LNCaP clone FGC (cell line): ENCODE data around the gene RAB3GAP2.
"Not testable (repeated sequence)": the region's sequence is repeated elsewhere in the genome, so short reads cannot be mapped to it uniquely, and the experiment has no call there.

Source experiments
- DNase-seq: peaks from one replicate; pipeline ENCODE4 v3.0.0-alpha.2; 2011; ENCODE audit warnings: low read depth
- H3K4me3 ChIP-seq: 2 replicates; pipeline ENCODE4 v1.5.1; 2011; ENCODE audit warnings: mild to moderate bottlenecking, low read depth, low read length, control low read depth
- TF ChIP-seq, protein P1 (sequence below): IDR thresholded peaks from 2 replicates; pipeline ENCODE4 v1.5.1; 2012; ENCODE audit warnings: mild to moderate bottlenecking; ENCODE audit not compliant: control insufficient read depth, insufficient read depth; ENCODE audit errors: extremely low read depth

Gene RAB3GAP2

GRCh38 chr1:220225957-220226356, 46.3 kb downstream of the RAB3GAP2 start:
- no peak overlapping the region for H3K4me3 ChIP-seq
- TF ChIP-seq, protein P1, sequence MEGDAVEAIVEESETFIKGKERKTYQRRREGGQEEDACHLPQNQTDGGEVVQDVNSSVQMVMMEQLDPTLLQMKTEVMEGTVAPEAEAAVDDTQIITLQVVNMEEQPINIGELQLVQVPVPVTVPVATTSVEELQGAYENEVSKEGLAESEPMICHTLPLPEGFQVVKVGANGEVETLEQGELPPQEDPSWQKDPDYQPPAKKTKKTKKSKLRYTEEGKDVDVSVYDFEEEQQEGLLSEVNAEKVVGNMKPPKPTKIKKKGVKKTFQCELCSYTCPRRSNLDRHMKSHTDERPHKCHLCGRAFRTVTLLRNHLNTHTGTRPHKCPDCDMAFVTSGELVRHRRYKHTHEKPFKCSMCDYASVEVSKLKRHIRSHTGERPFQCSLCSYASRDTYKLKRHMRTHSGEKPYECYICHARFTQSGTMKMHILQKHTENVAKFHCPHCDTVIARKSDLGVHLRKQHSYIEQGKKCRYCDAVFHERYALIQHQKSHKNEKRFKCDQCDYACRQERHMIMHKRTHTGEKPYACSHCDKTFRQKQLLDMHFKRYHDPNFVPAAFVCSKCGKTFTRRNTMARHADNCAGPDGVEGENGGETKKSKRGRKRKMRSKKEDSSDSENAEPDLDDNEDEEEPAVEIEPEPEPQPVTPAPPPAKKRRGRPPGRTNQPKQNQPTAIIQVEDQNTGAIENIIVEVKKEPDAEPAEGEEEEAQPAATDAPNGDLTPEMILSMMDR, result no peak
- DNase-seq, result no peak

DNA sequence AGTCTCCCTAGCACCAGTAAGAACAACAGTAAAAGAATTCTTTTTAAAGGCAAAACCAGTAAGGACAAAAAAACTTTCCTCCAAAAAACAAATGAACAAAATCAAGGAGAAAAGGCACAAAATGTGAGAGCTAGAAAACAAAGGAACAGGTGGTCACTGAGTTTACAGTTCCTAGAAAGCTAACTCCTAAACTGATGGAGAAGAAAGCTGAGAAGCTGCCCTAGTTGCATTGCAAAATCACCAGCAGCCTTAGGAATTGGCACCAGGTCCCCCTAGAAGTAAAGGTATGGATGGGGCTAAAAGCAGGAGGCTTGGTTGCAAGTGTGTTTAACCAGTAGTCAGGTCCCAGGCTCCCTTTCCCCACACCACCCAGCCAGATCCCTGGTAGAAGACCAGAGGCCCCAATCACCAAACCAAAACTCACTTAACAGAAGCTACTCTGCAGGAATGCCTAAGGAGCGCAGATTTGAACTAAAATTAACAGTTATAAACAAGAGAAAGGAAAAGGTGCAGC, 47.6 kb downstream of the RAB3GAP2 start:
- H3K4me3 ChIP-seq, result no peak overlapping the region
- DNase-seq, result no peak
- TF ChIP-seq, protein P1, result no peak

DNA sequence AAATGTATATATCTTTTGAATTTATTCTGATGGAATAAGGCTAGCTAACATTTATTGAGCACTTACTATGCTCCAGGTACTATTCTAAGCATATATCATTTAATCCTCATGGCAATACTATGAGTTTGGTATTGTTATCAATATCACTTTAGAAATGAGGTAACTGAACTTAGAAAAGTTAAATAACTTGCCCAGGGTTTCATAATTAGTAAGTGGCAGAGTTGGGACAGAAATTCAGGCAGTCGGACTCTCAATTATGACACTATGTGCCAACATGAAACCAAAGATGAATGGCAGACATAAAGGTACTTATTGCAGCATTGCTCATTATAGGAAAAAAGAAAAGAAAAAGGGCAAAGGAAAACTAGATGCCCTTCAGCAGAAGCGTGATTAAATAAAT, 48.2 kb downstream of the RAB3GAP2 start:
- DNase-seq, result no peak
- TF ChIP-seq, protein P1, result no peak
- no peak overlapping the region for H3K4me3 ChIP-seq

GRCh38 chr1:220222939-220223338, 49.3 kb downstream of the RAB3GAP2 start:
- no peak for DNase-seq
- no peak overlapping the region for H3K4me3 ChIP-seq
- TF ChIP-seq, protein P1, result no peak

DNA sequence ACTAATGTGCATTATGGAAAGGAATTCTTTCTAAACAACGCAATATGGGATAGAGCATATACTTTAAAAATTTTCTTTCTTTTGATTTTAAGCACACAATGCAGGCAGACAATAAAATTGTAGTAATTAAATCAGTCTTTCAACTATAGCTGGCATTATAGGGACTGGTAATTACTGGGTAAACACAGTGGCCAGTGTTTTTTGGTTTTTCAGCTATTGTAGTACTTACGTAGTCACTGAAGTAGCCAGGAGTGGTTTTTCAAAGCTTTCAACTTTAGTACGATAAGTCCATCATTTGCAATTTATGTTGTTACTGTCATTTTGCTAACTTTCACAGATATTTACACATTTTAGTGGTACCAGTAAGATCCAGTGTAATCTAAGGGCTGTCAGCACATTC, 50.6 kb downstream of the RAB3GAP2 start:
- TF ChIP-seq, protein P1, result no peak
- H3K4me3 ChIP-seq, result no peak overlapping the region
- no peak for DNase-seq

DNA sequence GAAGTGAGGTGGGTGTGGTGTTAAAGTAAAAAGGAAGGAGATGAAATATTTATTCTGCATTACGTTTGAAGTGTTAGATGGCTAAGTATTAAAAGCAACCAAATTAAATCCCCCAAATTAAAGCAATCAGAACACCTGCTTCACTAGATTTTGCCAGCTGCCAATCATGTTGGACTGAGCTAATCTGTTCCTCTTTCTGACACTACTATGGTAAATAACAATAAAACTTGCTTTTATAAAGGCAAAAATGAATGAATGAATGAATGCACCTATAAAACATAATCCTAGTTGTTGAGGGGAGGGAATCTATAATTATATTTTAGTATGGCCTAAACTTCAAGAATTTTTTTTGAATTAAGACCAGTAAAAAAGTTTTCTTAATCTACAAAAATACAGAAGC, 51.0 kb downstream of the RAB3GAP2 start:
- H3K4me3 ChIP-seq, result no peak overlapping the region

DNA sequence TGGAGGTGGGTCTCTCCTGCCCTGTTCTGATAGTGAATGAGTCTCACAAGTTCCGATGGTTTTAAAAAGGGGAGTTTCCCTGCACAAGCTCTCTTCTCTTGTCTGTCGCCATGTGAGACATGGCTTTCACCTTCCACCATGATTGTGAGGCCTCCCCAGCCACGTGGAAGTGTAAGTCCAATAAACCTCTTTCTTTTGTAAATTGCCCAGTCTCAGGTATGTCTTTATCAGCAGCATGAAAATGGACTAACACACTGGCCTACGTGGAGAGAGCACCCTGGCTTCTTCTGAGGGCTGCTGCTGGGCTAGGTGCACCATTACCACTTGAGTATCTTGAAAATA, 51.6 kb downstream of the RAB3GAP2 start:
- not testable (repeated sequence) for DNase-seq

More for the DNA sequence above, 51.0 kb downstream of the RAB3GAP2 start:
- TF ChIP-seq, protein P1, result no peak
- DNase-seq, result no peak

More for the DNA sequence above, 51.6 kb downstream of the RAB3GAP2 start:
- not testable (repeated sequence) for H3K4me3 ChIP-seq
